Testis (tissue), 2 donors: ENCODE results near the gene DHX8.

ENCODE experiments used
- POLR2A ChIP-seq: fragments of 450-650 bp; IDR thresholded peaks from one replicate; pipeline ENCODE4 v1.6.1; 2017; ENCODE audit warnings: antibody characterized with exemption, mild to moderate bottlenecking, moderate library complexity
- TF ChIP-seq, protein P1 (sequence below), 3 experiments: fragments of 450-650 bp in 2 of 3; fragments of 200-600 bp in 1 of 3; sonication (generic) in 1 of 3; IDR thresholded peaks; one replicate each; pipeline ENCODE4 v1.5.1; 2016 to 2019; ENCODE audit warnings: antibody characterized with exemption in 3 of 3, mild to moderate bottlenecking in 2 of 3, moderate library complexity in 1 of 3

DNA sequence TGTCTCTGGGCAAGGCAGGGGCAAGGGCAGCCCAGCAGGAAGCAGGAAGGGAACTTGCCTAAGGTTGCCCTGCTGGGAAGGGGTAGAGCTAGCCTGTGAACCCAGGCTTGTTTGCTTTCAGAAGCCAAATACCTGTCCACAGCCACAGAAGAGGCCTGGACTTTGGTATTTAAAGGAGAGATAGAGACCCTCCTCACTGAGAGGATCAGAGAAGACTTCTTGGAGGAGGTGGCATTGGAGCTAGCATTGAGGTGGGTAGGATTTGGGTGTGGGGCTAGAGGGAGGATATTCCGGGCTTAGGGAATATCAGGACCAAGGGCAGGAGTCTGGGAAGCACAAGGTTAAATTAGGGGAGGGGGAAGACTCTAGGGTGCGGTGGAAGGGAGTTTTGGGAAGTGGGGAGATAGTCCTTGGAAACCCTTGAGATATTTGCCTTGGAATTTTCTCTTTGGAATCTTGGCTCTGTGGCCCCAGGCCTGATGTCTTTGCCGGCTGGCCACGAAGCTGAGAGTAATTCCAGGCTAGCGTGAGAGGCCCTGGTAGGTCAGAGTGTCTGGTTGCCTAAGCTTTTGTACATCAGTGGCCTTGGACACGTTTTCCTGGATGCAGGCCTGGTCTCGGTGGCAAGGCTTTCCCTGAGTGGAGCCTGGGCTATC lies 75.5 kb downstream of the DHX8 start:
- TF ChIP-seq, protein P1, sequence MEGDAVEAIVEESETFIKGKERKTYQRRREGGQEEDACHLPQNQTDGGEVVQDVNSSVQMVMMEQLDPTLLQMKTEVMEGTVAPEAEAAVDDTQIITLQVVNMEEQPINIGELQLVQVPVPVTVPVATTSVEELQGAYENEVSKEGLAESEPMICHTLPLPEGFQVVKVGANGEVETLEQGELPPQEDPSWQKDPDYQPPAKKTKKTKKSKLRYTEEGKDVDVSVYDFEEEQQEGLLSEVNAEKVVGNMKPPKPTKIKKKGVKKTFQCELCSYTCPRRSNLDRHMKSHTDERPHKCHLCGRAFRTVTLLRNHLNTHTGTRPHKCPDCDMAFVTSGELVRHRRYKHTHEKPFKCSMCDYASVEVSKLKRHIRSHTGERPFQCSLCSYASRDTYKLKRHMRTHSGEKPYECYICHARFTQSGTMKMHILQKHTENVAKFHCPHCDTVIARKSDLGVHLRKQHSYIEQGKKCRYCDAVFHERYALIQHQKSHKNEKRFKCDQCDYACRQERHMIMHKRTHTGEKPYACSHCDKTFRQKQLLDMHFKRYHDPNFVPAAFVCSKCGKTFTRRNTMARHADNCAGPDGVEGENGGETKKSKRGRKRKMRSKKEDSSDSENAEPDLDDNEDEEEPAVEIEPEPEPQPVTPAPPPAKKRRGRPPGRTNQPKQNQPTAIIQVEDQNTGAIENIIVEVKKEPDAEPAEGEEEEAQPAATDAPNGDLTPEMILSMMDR (IDR thresholded peaks at IDR 0.05) = no peak
- TF ChIP-seq POLR2A = no peak
